ENCODE results near the gene CARD9. TPM values are rescaled to one million over a fixed set of nuclear protein-coding genes. Genes with fewer than 3 reads are reported as not detected.

CARD9 gene
- total and polyA plus RNA-seq, 7 donors, result 0.26 to 1.1 (median 0.56) TPM

DNA sequence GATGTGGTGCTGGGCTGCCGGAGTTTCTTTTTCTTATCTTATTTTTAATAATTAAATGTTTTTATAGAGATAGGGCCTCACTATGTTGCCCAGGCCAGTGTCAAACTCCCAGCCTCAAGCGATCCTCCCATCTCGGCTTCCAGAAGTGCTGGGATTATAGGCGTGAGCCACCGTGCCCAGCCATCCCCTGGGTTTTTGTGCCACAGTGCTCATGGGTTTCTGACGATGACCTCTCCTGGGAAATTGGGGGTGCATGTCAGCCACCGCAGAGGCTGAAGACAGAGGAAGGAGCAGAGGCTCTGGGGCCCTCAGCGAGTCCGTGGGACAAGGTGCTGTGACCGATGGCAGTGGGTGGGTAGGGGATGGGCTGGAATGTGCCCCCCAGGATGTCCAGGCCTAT lies 31.7 kb downstream of the CARD9 start:
- H3K9me3 ChIP-seq, result no peaks in the 10 kb centered on the region
- TF ChIP-seq CTCF (IDR thresholded peaks at IDR 0.05), result no peak
- 64 to 81% (median 70%) methylated on average over 10 of the region's 10 CpGs for WGBS, 3 donors
- H3K27ac ChIP-seq, result no peak overlapping the region
- intact Hi-C loops (cut with DNase I), result no loop called here
- H3K4me1 ChIP-seq, result no peaks in the 10 kb centered on the region
- no peaks in the 10 kb centered on the region for H3K36me3 ChIP-seq (ENCODE audit: insufficient read depth in 1 of 2, low read depth in 1 of 2)
- no peak for DNase-seq
- no peak overlapping the region for H3K4me3 ChIP-seq
- peaks cover 0 to 48% (median 10%) of the 10 kb centered on the region in 3 donors for H3K27me3 ChIP-seq (ENCODE audit: insufficient read depth in 3 of 3, low read length in 2 of 3)
- no peak for ATAC-seq

DNA sequence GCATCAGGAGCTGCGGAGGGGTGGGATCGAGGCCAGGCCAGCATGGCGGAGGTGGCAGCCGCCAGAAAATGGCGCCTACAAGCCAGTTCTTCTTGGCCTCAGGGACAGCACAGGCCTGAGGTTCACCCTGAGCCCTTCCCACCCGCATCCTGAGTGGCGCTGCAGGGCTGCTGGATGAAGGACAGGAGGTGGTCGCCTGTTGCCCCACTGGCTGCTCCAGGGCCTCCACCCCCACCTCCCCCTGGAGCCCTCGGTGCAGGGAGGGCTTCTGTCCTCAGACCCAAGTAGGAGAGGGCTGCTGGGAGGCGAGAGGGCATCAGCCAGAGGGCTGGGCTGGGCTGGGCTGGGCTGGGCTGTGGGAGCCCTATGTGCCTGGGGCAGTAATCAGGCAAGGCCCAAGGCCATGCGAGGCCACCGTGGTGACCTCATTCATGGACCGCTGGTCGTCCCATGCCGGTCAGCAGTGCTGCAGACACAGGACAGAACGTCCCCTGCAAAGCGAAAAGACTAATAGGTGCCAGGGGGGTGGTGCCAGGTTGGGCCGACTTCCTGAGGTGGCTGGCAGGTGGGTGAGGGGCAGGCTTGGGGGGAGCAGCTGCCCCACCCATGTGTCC lies 32.3 kb downstream of the CARD9 start:
- ATAC-seq, result no peak
- Histone ChIP-seq H3K36me3 (ENCODE audit: insufficient read depth in 1 of 2, low read depth in 1 of 2) (no peaks in the 10 kb centered on the region), H3K27ac (no peak overlapping the region), H3K4me1 (no peaks in the 10 kb centered on the region), H3K9me3 (no peaks in the 10 kb centered on the region), H3K27me3 (ENCODE audit: insufficient read depth in 3 of 3, low read length in 2 of 3) (peaks cover 0 to 43% (median 10%) of the 10 kb centered on the region in 3 donors), H3K4me3 (no peak overlapping the region)
- no peak for TF ChIP-seq CTCF (IDR thresholded peaks at IDR 0.05)
- intact Hi-C loops (cut with DNase I), result no loop called here
- WGBS, 3 donors, result 66 to 80% (median 73%) methylated on average over 17 to 18 of the region's 18 CpGs
- no peak for DNase-seq

GRCh38 chr9:136340356-136341041 lies 33.0 kb downstream of the CARD9 start:
- Histone ChIP-seq H3K4me1 (no peaks in the 10 kb centered on the region), H3K36me3 (ENCODE audit: insufficient read depth in 1 of 2, low read depth in 1 of 2) (no peaks in the 10 kb centered on the region), H3K27ac (no peak overlapping the region)

GRCh38 chr9:136339958-136340310 lies 33.5 kb downstream of the CARD9 start:
- Histone ChIP-seq H3K36me3 (ENCODE audit: insufficient read depth in 1 of 2, low read depth in 1 of 2) (no peaks in the 10 kb centered on the region), H3K4me3 (no peak overlapping the region), H3K27ac (no peak overlapping the region), H3K4me1 (no peaks in the 10 kb centered on the region), H3K9me3 (no peaks in the 10 kb centered on the region), H3K27me3 (ENCODE audit: insufficient read depth in 3 of 3, low read length in 2 of 3) (peaks cover 0 to 31% (median 8%) of the 10 kb centered on the region in 3 donors)
- intact Hi-C loops (cut with DNase I), result loop anchor here in 1 of 2 donors (1.0 to 10.0 kb wide), 2 partner anchors 60 to 295 kb away; partner anchors contain the start of gene SNAPC4
- TF ChIP-seq CTCF (IDR thresholded peaks at IDR 0.05), result no peak
- ATAC-seq (no peak), DNase-seq (no peak)
- 85 to 89% (median 88%) methylated on average over 11 to 12 of the region's 12 CpGs for WGBS, 3 donors

More at GRCh38 chr9:136340356-136341041, 33.0 kb downstream of the CARD9 start:
- no peak for TF ChIP-seq CTCF (IDR thresholded peaks at IDR 0.05)
- Histone ChIP-seq H3K4me3 (no peak overlapping the region), H3K27me3 (ENCODE audit: insufficient read depth in 3 of 3, low read length in 2 of 3) (peaks cover 0 to 36% (median 8%) of the 10 kb centered on the region in 3 donors), H3K9me3 (no peaks in the 10 kb centered on the region)
- intact Hi-C loops (cut with DNase I), result no loop called here
- no peak for DNase-seq
- ATAC-seq, result no peak
- WGBS, 3 donors, result 88 to 93% (median 90%) methylated on average over 28 of the region's 28 CpGs

Measured in psoas muscle (tissue), 8 donors.